Measurements from ENCODE around the gene CNGA3. TPM values are rescaled to one million over a fixed set of nuclear protein-coding genes. Genes with fewer than 3 reads are reported as not detected.

CNGA3 gene
- total and polyA plus RNA-seq, 2 of the 4 experiments (the other 2 are of a cell fraction), result under 0.01 TPM; not detected in 1

- POLR2A ChIA-PET (ENCODE audit: unreplicated experiment), result no interaction called here
- in situ Hi-C loops (cut with MboI; ENCODE audit: low sequenced_read_pairs), result no loop called here
- 40% methylated on average over 1 of the region's 4 CpGs; no CpG with 5 or more reads in 1 of the 2 experiments for WGBS, 2 experiments (ENCODE audit: extremely low coverage in 2 of 2, insufficient read length in 1 of 2)
Observed at GRCh38 chr2:98310010-98310409, 36.2 kb upstream of the CNGA3 start.

More at GRCh38 chr2:98310010-98310409, 36.2 kb upstream of the CNGA3 start:
- no peak overlapping the region for H2BK15ac ChIP-seq (ENCODE audit: low read depth, low read length)
- H2AFZ ChIP-seq (replicated peaks; ENCODE audit: low read length, poor library complexity), result no peak overlapping the region
- H2AK9ac ChIP-seq (replicated peaks; ENCODE audit: low read depth, low read length, poor library complexity), result no peak overlapping the region
- no peak for TF ChIP-seq RAD21 (IDR thresholded peaks at IDR 0.05; ENCODE audit: low read length)
- TF ChIP-seq MAZ (IDR thresholded peaks at IDR 0.05; ENCODE audit: borderline replicate concordance, low read depth, low read length), result no peak
- TF ChIP-seq USF2 (IDR thresholded peaks at IDR 0.05; ENCODE audit: low read depth, low read length), result no peak
- TF ChIP-seq MXI1 (IDR thresholded peaks at IDR 0.05; ENCODE audit: borderline replicate concordance, low read depth, low read length), result no peak
- no peak for TF ChIP-seq CEBPB (IDR thresholded peaks at IDR 0.05; ENCODE audit: low read depth, low read length)
- no peak for TF ChIP-seq RFX5 (IDR thresholded peaks at IDR 0.05; ENCODE audit: low read depth, low read length)
- TF ChIP-seq CTCF (conservative IDR thresholded peaks at IDR 0.05; ENCODE audit: low read depth, low read length), result no peak
- no peak for TF ChIP-seq BHLHE40 (IDR thresholded peaks at IDR 0.05; ENCODE audit: low read depth, low read length)
- no peak for TF ChIP-seq CHD1 (IDR thresholded peaks at IDR 0.05; ENCODE audit: low read depth, low read length)
- TF ChIP-seq RCOR1 (IDR thresholded peaks at IDR 0.05; ENCODE audit: insufficient replicate concordance, low read length), result no peak
- TF ChIP-seq SMC3 (IDR thresholded peaks at IDR 0.05; ENCODE audit: low read depth, low read length), result no peak
- TF ChIP-seq NFE2L2 (IDR thresholded peaks at IDR 0.05; ENCODE audit: low read depth, low read length), result no peak
- TF ChIP-seq FOS (IDR thresholded peaks at IDR 0.05; ENCODE audit: low read depth, low read length), result no peak
- TF ChIP-seq POLR2A (IDR thresholded peaks at IDR 0.05; ENCODE audit: low read depth, low read length), result no peak
- TF ChIP-seq MAFK (IDR thresholded peaks at IDR 0.05; ENCODE audit: low read depth, low read length), result no peak
- H2BK5ac ChIP-seq (ENCODE audit: low read depth, low read length, poor library complexity, severe bottlenecking), result no peak overlapping the region
- no peak overlapping the region for H3K23ac ChIP-seq (ENCODE audit: low read depth, low read length)
- H3K56ac ChIP-seq (ENCODE audit: extremely low read depth, insufficient read depth, low read length), result no peak overlapping the region
- no peak overlapping the region for H3K18ac ChIP-seq (ENCODE audit: low read depth, low read length)
- H3K4me2 ChIP-seq (ENCODE audit: low read depth, low read length), result no peak overlapping the region
- H2BK120ac ChIP-seq (ENCODE audit: low read depth, low read length), result no peak overlapping the region
- no peaks in the 10 kb centered on the region for H4K20me1 ChIP-seq (ENCODE audit: insufficient read depth, low read length)
- BruUV-seq (replicated peaks), result no TSS peak
- H2BK20ac ChIP-seq (ENCODE audit: low read depth, low read length), result no peak overlapping the region
- H3K4ac ChIP-seq (ENCODE audit: low read depth, low read length), result no peak overlapping the region
- no peak overlapping the region for H3K27ac ChIP-seq (ENCODE audit: insufficient read depth, low read length)
- ATAC-seq (ENCODE audit: low read depth), result no peak
- no peaks in the 10 kb centered on the region for H3K36me3 ChIP-seq (ENCODE audit: control insufficient read depth, insufficient read depth, low read length)
- CTCF ChIA-PET, result no interaction called here
- H3K14ac ChIP-seq (replicated peaks; ENCODE audit: low read depth, low read length), result no peak overlapping the region
- dilution Hi-C loops (cut with HindIII; ENCODE audit: low sequenced_read_pairs, unreplicated experiment) (no loop called here), intact Hi-C loops (cut with micrococcal nuclease) (no loop called here)
- H3K27me3 ChIP-seq (ENCODE audit: control insufficient read depth, insufficient read depth, low read length), result peaks cover 8% of the 10 kb centered on the region
- H3K4me1 ChIP-seq (ENCODE audit: control insufficient read depth, insufficient read depth, low read length), result no peaks in the 10 kb centered on the region
- H4K8ac ChIP-seq (ENCODE audit: low read depth in 2 of 2, low read length in 2 of 2), result no peak overlapping the region
- no peak overlapping the region for H4K91ac ChIP-seq (ENCODE audit: insufficient read depth, low read depth, low read length)
- H3K9me1 ChIP-seq (ENCODE audit: insufficient read depth, low read length), result no peaks in the 10 kb centered on the region
- H3K9ac ChIP-seq (ENCODE audit: low read depth, low read length), result no peak overlapping the region
- no peaks in the 10 kb centered on the region for H3K79me1 ChIP-seq (ENCODE audit: low read depth in 1 of 2, low read length in 2 of 2)
- no peak for DNase-seq
- H3K4me3 ChIP-seq (ENCODE audit: insufficient read depth, low read depth, low read length), result no peak overlapping the region
- H2AK5ac ChIP-seq (ENCODE audit: low read depth, low read length), result no peak overlapping the region
- no peaks in the 10 kb centered on the region for H3K9me3 ChIP-seq (ENCODE audit: control insufficient read depth, insufficient read depth, low read length)
- no peak overlapping the region for H4K5ac ChIP-seq (ENCODE audit: low read depth, low read length)

Measured in IMR-90 (cell line).